Germinal center (tissue), 1 donor: ENCODE results near the gene USP17L5.
"Not testable (repeated sequence)": the region's sequence is repeated elsewhere in the genome, so short reads cannot be mapped to it uniquely, and the experiment has no call there.

Experiments used
- DNase-seq: peaks from one replicate; pipeline ENCODE4 v3.0.0; 2012; ENCODE audit warnings: mixed read lengths, low spot score

The USP17L5 gene

GRCh38 chr4:9339103-9339502, at the start of gene USP17L5:
TSS of gene USP17L5 (plus strand) at chr4:9339403. CDS start at chr4:9339403, 0 bp downstream.
- DNase-seq: not testable (repeated sequence)

DNA sequence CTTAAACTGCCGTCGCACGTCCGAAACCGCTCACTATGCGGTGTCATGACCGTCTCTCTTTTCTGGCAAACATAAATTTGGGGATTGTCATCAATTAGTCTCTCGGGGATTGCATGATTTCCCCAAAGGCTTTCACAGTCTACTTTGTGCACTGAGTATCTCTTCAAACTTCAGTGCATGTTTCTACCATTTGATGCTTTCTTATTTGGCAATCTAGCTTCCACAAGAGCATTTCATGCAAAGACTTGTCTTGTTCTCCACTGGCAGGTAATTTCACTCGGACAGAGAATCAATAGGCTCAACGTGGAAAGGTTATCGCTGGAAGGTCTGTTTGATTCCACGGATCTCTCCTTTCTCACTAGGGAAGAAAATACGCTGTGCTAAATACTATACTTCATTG, 15.0 kb upstream of the USP17L5 start:
- not testable (repeated sequence) for DNase-seq

- DNase-seq: not testable (repeated sequence)
Measured at GRCh38 chr4:9324865-9325264, 14.3 kb upstream of the USP17L5 start, which contains the start of gene USP17L24. TSS of gene USP17L24 (plus strand) at chr4:9325165. CDS start at chr4:9325165, 0 bp downstream.

- not testable (repeated sequence) for DNase-seq
Measured at GRCh38 chr4:9329611-9330010, 9.6 kb upstream of the USP17L5 start, which contains the start of gene USP17L25. TSS of gene USP17L25 (plus strand) at chr4:9329911. CDS start at chr4:9329911, 0 bp downstream.

GRCh38 chr4:9334358-9334757, 4.8 kb upstream of the USP17L5 start, which contains the start of gene USP17L26:
TSS of gene USP17L26 (plus strand) at chr4:9334658. CDS start at chr4:9334658, 0 bp downstream.
- DNase-seq: not testable (repeated sequence)

DNA sequence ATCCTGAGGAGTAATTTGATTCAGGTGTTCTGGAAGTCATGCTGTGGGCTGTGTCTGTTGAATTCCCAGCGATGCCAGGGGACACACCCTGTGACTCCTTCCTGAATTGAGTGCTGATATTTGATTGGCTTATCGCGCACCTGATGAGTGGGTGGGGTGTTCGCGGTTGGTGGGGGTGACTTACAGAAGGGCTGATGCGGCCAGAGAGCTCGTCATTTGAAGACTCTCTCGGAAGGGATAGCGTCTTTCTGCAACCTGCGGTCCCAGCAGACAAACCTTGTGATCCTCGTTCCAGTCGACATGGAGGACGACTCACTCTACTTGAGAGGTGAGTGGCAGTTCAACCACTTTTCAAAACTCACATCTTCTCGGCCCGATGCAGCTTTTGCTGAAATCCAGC, 4.6 kb downstream of the USP17L5 start, which contains the start of gene USP17L27:
TSS of gene USP17L27 (plus strand) at position 301 of the 400 bp plus-strand sequence. CDS start at position 301, 0 bp downstream.
- DNase-seq: not testable (repeated sequence)

GRCh38 chr4:9348593-9348992, 9.4 kb downstream of the USP17L5 start, which contains the start of gene USP17L28:
TSS of gene USP17L28 (plus strand) at chr4:9348893. CDS start at chr4:9348893, 0 bp downstream.
- DNase-seq: not testable (repeated sequence)

- DNase-seq: not testable (repeated sequence)
Measured at GRCh38 chr4:9350866-9351265, 11.7 kb downstream of the USP17L5 start.

GRCh38 chr4:9353338-9353737, 14.1 kb downstream of the USP17L5 start, which contains the start of gene USP17L29:
TSS of gene USP17L29 (plus strand) at chr4:9353638. CDS start at chr4:9353638, 0 bp downstream.
- not testable (repeated sequence) for DNase-seq

- not testable (repeated sequence) for DNase-seq
Measured at GRCh38 chr4:9362829-9363228, 23.6 kb downstream of the USP17L5 start, which contains the start of gene USP17L30. TSS of gene USP17L30 (plus strand) at chr4:9363129. CDS start at chr4:9363129, 0 bp downstream.

DNA sequence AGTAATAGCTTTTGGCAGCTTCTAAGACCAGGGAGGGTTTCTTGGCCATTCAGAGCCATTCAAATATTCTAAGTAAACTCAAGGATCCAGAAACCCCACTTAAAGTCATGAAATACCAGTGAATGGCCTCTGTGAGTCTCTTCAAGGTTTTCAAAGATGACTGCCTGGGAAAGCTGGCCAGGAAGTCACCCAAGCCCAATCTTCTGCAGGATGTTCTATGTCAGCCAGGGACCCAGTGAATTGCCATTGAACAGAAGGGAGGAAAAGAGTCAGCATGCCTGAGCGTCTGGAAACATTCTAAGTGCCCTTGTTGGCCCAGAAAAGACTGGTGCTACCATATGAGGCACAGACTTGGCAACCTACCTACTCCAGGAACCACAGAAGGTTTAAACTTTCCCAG, 40.7 kb downstream of the USP17L5 start:
- not testable (repeated sequence) for DNase-seq

- DNase-seq: peak; percentile 2
Measured at GRCh38 chr4:9381012-9381534, 41.9 kb downstream of the USP17L5 start.

GRCh38 chr4:9384126-9384525, 44.9 kb downstream of the USP17L5 start:
- no peak for DNase-seq

- DNase-seq: not testable (repeated sequence)
Measured at GRCh38 chr4:9389001-9389400, 49.8 kb downstream of the USP17L5 start.
